NCI-H2081 (cell line): ENCODE results near the gene DCAF10.
A peak's percentile ranks its signal among the peaks of the same experiment; 100 is the strongest.
"Not testable (repeated sequence)": the region's sequence is repeated elsewhere in the genome, so short reads cannot be mapped to it uniquely, and the experiment has no call there.

Experiments
- DNase-seq, 2 experiments: peaks; one replicate each; lab custom pipeline; 2025; lab: John Stamatoyannopoulos, UW

The DCAF10 gene

GRCh38 chr9:37870081-37870798 is 69.6 kb downstream of the DCAF10 start:
- DNase-seq: no peak

GRCh38 chr9:37870799-37871176 is 70.2 kb downstream of the DCAF10 start:
- DNase-seq: no peak

GRCh38 chr9:37873955-37874354 is 73.4 kb downstream of the DCAF10 start:
- no peak for DNase-seq

- no peak for DNase-seq
These were observed 75.8 kb downstream of the DCAF10 start for GRCh38 chr9:37876376-37876775.

GRCh38 chr9:37880916-37881479 is 80.4 kb downstream of the DCAF10 start:
- no peak for DNase-seq

GRCh38 chr9:37887977-37888583 is 87.5 kb downstream of the DCAF10 start:
- not testable (repeated sequence) for DNase-seq

DNA sequence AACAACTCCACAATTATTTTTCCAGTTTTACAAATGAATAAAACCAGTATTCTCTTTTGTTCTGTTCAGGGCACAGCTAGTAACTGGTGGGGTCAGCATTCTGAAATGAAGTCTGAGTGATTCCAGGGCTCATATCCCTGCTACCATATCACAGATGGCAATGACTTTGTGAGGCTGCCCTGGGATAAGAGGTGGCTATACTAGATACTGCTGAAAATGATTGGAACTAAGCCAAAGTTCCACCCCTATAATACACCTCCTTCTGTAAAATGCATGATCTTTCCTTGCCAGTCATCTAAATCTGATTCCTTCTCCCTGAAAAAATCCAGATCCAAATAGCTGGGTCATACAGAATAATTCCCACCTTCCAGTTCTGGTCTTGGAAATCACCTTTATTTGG is 88.9 kb downstream of the DCAF10 start:
- no peak for DNase-seq

DNA sequence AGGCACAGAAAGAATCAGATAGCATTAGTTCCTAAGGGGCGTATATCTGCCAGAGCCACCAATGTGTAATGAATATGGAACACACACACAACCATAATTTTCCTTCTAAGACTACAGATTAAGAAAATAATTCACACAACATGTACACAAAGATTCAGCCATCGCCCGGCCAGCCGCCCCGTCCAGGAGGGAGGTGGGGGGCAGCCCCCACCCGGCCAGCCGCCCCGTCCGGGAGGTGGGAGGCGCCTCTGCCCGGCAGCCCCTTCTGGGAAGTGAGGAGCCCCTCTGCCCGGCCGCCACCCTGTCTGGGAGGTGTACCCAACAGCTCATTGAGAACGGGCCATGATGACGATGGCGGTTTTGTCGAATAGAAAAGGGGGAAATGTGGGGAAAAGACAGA is 90.4 kb downstream of the DCAF10 start:
- not testable (repeated sequence) for DNase-seq

DNA sequence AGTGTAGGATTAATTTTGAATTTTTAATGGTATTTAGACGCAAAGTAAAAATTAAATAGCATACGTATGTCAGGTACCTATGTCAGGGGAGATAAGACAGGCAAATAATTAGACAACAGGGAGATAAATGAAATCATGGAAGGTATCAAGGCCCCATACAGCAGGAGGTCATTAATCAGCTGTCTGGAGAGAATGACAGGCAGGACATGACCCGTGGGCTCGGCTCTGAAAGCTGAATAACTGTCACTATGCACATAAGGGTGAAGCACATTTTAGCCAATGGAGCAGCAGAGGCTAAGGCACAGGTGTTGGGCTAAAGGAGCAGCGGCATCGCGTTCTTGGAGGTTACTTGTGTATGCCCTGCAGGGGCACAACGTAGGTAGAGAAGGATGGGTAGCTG is 91.5 kb downstream of the DCAF10 start:
- no peak for DNase-seq

DNA sequence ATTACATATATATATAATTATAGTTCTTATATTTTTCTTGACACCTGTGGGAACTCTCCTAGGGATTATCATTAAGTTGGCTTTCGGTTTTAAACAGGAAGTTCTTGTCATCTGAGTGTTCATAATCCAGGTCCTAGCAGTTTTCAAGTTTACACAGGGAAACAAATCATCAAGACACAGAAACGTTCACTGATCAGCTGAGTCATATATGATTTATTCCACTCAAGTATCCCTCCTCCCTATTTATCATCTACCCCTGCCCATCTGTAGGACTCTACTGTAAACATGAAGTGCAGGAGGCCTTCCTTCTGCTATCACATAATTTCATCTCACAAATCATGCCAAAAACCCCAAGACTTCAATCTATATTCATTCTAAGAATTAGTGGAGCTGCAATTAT is 97.1 kb downstream of the DCAF10 start:
- DNase-seq: no peak

DNA sequence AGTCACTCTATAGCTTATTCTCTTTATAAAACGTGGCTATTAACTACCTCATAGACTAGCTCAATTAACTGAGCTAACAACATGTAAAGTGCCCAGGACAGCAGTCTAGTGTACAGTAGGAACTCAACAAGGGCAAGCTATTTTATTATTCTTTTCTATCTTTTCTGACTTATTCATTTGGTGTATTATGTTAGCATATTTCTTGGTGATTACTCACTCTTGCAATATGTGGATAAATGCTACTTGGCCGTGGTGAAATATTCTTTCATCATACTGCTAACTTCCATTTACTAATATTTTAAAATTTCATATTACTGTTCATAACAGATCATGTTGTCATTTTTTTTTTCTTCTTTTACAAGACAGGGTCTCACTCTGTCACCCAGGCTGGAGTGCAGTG is 98.4 kb downstream of the DCAF10 start:
- DNase-seq: no peak

GRCh38 chr9:37902131-37902530 is 101.5 kb downstream of the DCAF10 start:
- DNase-seq: no peak

- DNase-seq: no peak
These were observed 102.4 kb downstream of the DCAF10 start for GRCh38 chr9:37902796-37903646.

DNA sequence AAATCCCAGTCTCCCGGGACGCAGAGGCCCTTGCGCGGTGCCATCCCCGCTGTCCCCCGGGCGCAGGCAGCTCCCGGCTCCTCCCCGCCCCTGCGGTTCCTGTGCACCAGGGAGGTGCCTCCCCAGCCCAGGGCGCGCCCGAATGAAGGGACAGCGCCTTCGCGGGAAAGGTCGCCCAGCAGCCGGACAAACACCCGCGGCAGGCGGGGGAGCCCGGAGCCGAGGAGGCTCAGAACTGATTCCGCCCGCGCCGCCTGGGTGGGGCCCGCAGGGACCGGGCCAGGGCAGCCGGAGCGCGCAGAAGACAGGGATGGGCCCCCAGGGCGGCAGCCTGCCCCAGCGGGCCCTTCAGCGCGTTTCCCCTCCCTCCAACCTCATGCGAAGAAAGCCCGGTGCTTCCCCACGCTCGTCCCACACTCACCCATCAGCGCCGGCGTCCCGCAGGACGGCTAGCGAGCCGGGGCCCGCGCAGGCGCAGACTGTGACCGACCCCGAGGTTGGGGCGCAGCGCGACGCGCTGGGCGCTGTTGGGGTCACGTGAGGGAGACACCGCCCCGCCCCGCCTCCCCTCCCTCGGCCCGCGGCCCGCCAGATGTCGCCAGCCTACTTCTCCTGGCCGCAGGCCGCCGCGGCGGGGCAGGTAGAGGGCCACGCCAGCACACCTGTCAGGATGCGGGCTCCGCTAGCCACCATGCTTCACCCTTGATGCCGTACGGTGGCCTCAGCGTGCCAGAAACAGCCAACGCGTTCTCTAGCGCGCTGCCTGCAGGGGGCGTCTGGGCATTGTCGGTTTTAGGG is 103.2 kb downstream of the DCAF10 start, which contains the start of gene SLC25A51:
Gene SLC25A51, minus strand, starts transcription at position 481 of the 798 bp plus-strand sequence. CDS start 15,577 bp downstream, outside the sequence.
- peak; percentile 92 to 97 for DNase-seq

- peak; percentile 19 to 35 for DNase-seq
These were observed 104.0 kb downstream of the DCAF10 start for GRCh38 chr9:37904445-37905130.

- peak; percentile 31 to 62 for DNase-seq
These were observed 104.5 kb downstream of the DCAF10 start for GRCh38 chr9:37905131-37905505.

- DNase-seq: no peak
These were observed 105.2 kb downstream of the DCAF10 start for GRCh38 chr9:37905776-37906175.

DNA sequence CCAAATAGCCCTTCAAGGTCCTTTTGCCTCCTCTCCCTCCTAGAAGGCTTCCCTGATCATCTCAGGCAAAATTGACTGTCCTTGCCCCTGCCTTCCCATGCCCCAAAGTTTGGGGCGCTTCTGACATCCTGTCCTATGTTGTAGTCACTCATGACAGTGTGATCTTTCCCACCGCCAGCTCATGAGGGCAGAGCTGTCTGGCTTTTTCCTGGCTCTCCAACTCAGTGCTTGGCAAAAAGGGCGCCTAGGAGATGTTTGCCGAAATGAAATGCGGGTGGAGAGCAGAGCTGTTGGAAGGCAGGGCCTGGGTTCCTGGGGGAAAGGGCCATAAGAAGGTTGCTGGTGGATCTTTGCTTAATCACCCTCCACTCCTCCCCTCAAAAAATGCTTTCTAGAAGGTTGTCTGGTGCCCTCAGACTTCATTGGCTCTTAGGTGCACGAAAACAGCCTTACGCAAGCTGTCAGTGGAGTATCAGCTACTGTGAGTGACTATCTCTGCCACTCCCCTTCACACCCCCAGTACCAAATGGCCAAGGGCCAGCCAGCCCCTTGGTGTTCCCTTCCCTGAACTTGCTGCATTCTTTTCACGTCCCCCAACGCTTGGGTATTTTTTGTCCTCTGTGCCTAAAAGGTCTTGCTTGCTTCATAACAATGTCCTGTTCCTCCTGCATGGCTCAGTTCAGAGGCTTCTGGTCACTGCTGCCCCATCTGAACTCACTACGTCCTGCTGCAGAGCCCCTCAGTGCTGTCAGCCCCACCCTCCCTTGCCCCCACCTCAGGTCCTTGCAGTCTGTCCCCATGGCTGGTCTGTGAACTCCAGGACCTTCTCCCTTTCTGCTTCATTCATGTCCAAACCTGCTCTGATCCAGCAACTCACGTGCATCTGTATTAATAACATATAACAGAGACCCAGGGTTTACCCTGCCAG is 106.0 kb downstream of the DCAF10 start:
- no peak for DNase-seq

DNA sequence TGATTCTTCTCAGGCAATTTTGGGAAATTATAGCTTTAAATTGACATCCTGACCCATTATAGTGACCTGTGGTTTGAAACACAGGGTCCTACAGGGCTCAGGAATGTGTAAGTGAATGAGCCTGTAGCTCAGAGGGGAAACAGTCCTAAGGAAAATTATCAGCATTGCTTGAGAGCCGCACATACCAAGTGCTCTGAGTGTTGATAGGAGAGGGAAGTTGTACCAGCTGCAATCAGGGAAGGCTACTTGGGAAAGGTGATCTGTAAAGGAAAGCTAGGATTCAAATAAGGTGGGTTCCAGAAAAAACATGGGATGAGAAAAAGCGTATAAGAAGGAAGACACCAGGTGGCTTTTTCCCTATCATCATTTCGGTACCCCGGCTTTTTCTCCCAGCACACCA is 107.7 kb downstream of the DCAF10 start:
- DNase-seq: no peak

DNA sequence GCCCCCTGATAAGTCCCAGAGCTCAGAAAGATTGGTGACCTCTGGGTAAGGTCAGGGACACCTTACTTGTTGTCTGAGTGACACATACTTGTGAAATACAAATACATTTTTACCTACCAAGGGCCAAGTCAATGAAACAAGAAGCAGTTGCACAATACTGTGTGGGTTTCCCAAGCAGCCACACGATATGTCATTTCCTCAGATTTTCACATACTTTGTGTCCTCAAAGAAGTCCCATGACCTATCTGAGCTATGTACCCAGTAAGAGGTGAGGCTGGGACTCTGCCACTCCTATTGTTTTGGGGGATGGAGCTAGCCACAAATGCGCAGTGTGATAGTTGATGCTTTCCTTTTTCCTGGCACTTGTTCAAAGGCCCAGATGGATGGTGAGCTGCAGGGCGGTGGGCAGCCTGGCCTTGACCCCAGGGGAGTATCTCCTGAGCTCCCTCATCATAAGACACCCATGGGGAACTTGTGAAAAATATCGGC is 108.1 kb downstream of the DCAF10 start:
- DNase-seq: no peak
